GM10248 (cell line): Measurements from ENCODE around the gene PLEKHO2.
"Not testable (repeated sequence)": the region's sequence is repeated elsewhere in the genome, so short reads cannot be mapped to it uniquely, and the experiment has no call there.

ENCODE experiments used
- CTCF ChIA-PET: fragments of 300-600 bp; sonication (Branson Sonifier 250); formaldehyde crosslinking; extraction: SDS; loops from one replicate; lab custom pipeline; 2021; ENCODE audit warnings: antibody characterized with exemption; lab: Yijun Ruan, JAX
- POLR2A ChIA-PET: fragments of 350-650 bp; sonication (Branson Sonifier 250); formaldehyde crosslinking; extraction: SDS; loops from one replicate; lab custom pipeline; 2020; ENCODE audit warnings: antibody characterized with exemption; lab: Yijun Ruan, JAX
- DNase-seq: peaks from one replicate; pipeline ENCODE4 v3.0.0; 2012; ENCODE audit errors: extremely low spot score
- CTCF ChIP-seq: IDR thresholded peaks from 2 replicates; pipeline ENCODE4 v1.5.1; 2012; ENCODE audit warnings: mild to moderate bottlenecking, low read depth; ENCODE audit errors: extremely low read depth, missing control alignments, control extremely low read depth

The PLEKHO2 gene

GRCh38 chr15:64841344-64842095 lies at the start of gene PLEKHO2:
Gene PLEKHO2 (plus strand): TSS chr15:64841915. CDS start chr15:64842017, 102 bp downstream.
- DNase-seq: peak; percentile 96
- POLR2A ChIA-PET: interaction anchor here (0.6 to 1.2 kb wide), 5 partner anchors 10 to 52 kb away, joined by 3 to 9 read pairs (median 3); partner anchors contain the start of gene PIF1
- TF ChIP-seq CTCF: no peak
- CTCF ChIA-PET: interaction anchor here (0.7 to 1.8 kb wide), 11 partner anchors 9 to 111 kb away, joined by 3 to 7 read pairs (median 3); partner anchors contain the start of gene ANKDD1A

GRCh38 chr15:64792282-64792681 lies 49.4 kb upstream of the PLEKHO2 start:
- CTCF ChIA-PET: interaction anchor here (1.1 kb wide), 1 partner anchor 23 kb away, joined by 6 read pairs; no protein-coding TSS in a partner anchor
- POLR2A ChIA-PET: no interaction called here
- no peak for DNase-seq
- TF ChIP-seq CTCF: no peak

- POLR2A ChIA-PET, DNase-seq: not testable (repeated sequence)
- CTCF ChIA-PET: interaction anchor here (1.0 to 1.6 kb wide), 3 partner anchors 9 to 15 kb away, joined by 3 to 6 read pairs (median 3); no protein-coding TSS in a partner anchor
These were observed 46.4 kb upstream of the PLEKHO2 start for GRCh38 chr15:64795299-64795698.

GRCh38 chr15:64795921-64796320 lies 45.8 kb upstream of the PLEKHO2 start:
- DNase-seq, POLR2A ChIA-PET: not testable (repeated sequence)
- CTCF ChIA-PET: interaction anchor here (1.0 to 1.5 kb wide), 2 partner anchors 9 to 12 kb away, joined by 3 to 6 read pairs; no protein-coding TSS in a partner anchor

- CTCF ChIA-PET, DNase-seq, POLR2A ChIA-PET: not testable (repeated sequence)
These were observed 42.8 kb upstream of the PLEKHO2 start for GRCh38 chr15:64798905-64799304.

GRCh38 chr15:64800476-64800875 lies 41.2 kb upstream of the PLEKHO2 start:
- no peak for DNase-seq
- TF ChIP-seq CTCF: no peak
- ChIA-PET CTCF (interaction anchor here (3.0 to 16.8 kb wide), 2 partner anchors 10 to 64 kb away, joined by 29 to 300 read pairs; no protein-coding TSS in a partner anchor), POLR2A (no interaction called here)

- ChIA-PET CTCF (interaction anchor here (1.3 to 16.8 kb wide), 5 partner anchors 12 to 120 kb away, joined by 3 to 300 read pairs (median 6); no protein-coding TSS in a partner anchor), POLR2A (interaction anchor here (0.7 kb wide), 1 partner anchor 265 kb away, joined by 5 read pairs; no protein-coding TSS in a partner anchor)
- no peak for DNase-seq
- no peak for TF ChIP-seq CTCF
These were observed 38.2 kb upstream of the PLEKHO2 start for GRCh38 chr15:64803526-64803925.

GRCh38 chr15:64804619-64805018 lies 37.1 kb upstream of the PLEKHO2 start:
- ChIA-PET POLR2A (interaction anchor here (1.0 kb wide), 1 partner anchor 36 kb away, joined by 3 read pairs; no protein-coding TSS in a partner anchor), CTCF (interaction anchor here (0.9 to 16.8 kb wide), 5 partner anchors 8 to 69 kb away, joined by 3 to 300 read pairs (median 3); no protein-coding TSS in a partner anchor)
- TF ChIP-seq CTCF: no peak
- DNase-seq: no peak
